Muscle layer of duodenum (tissue), 2 donors: ENCODE results near the gene SHISA9.

Experiments used
- H3K27ac ChIP-seq: one replicate; pipeline ENCODE4 v1.7.0; 2013; ENCODE audit warnings: mild to moderate bottlenecking, low read length
- H3K27me3 ChIP-seq: one replicate; pipeline ENCODE4 v1.7.0; 2013; ENCODE audit warnings: low read depth, mild to moderate bottlenecking, control low read depth, low read length
- H3K36me3 ChIP-seq, 2 donors: one replicate each; pipeline ENCODE4 v1.7.0; 2013; ENCODE audit warnings: low read length in 2 of 2, control low read depth in 1 of 2, mild to moderate bottlenecking in 1 of 2; ENCODE audit not compliant: insufficient read depth in 2 of 2, control insufficient read depth in 1 of 2
- H3K4me1 ChIP-seq, 2 donors: one replicate each; pipeline ENCODE4 v1.7.0; 2013; ENCODE audit warnings: low read length in 2 of 2, mild to moderate bottlenecking in 2 of 2, control low read depth in 1 of 2, moderate library complexity in 1 of 2; ENCODE audit not compliant: insufficient read depth in 2 of 2, control insufficient read depth in 1 of 2
- H3K4me3 ChIP-seq, 2 donors: one replicate each; pipeline ENCODE4 v1.7.0; 2013; ENCODE audit warnings: low read length in 2 of 2, low read depth in 1 of 2, mild to moderate bottlenecking in 1 of 2
- H3K9me3 ChIP-seq, 2 donors: one replicate each; pipeline ENCODE4 v1.7.0; 2013; ENCODE audit warnings: low read length in 2 of 2, control low read depth in 1 of 2, mild to moderate bottlenecking in 1 of 2; ENCODE audit not compliant: control insufficient read depth in 1 of 2
- donor health status: healthy.

The SHISA9 gene

GRCh38 chr16:13123991-13124390 is 222.6 kb downstream of the SHISA9 start:
- Histone ChIP-seq H3K27me3 (no peaks in the 10 kb centered on the region), H3K27ac (no peak overlapping the region), H3K36me3 (no peaks in the 10 kb centered on the region), H3K4me1 (no peaks in the 10 kb centered on the region), H3K4me3 (no peak overlapping the region), H3K9me3 (peaks cover 0 to 4% of the 10 kb centered on the region in 2 donors)

GRCh38 chr16:13127144-13127543 is 225.7 kb downstream of the SHISA9 start:
- Histone ChIP-seq H3K4me1 (no peaks in the 10 kb centered on the region), H3K36me3 (no peaks in the 10 kb centered on the region), H3K4me3 (no peak overlapping the region), H3K9me3 (peaks cover 0 to 4% of the 10 kb centered on the region in 2 donors), H3K27ac (no peak overlapping the region), H3K27me3 (no peaks in the 10 kb centered on the region)

GRCh38 chr16:13130586-13130985 is 229.2 kb downstream of the SHISA9 start:
- Histone ChIP-seq H3K27ac (no peak overlapping the region), H3K27me3 (no peaks in the 10 kb centered on the region), H3K9me3 (peaks cover 0 to 13% of the 10 kb centered on the region in 2 donors), H3K4me1 (no peaks in the 10 kb centered on the region), H3K4me3 (no peak overlapping the region), H3K36me3 (no peaks in the 10 kb centered on the region)

DNA sequence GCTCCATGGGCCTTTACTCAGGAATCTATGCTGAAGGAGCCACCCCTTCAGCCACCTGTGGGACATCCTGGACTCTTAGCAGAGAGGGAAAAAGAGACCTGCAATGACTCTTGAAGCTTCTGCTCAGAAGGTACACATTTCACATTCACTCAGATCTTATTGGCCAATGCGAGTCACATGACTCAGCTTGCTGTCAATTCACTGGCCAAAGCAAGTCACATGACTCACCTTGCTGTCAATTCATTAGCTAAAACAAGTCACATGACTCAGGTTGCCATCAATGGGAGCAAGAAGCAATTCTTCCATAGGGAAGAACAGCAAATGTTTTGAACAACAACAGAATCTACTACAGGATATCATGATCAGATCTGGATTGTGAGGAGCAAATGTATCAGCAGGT is 233.4 kb downstream of the SHISA9 start:
- Histone ChIP-seq H3K9me3 (peaks cover 0 to 9% of the 10 kb centered on the region in 2 donors), H3K4me1 (no peaks in the 10 kb centered on the region), H3K4me3 (no peak overlapping the region)

GRCh38 chr16:13136901-13137300 is 235.5 kb downstream of the SHISA9 start:
- Histone ChIP-seq H3K36me3 (no peaks in the 10 kb centered on the region), H3K27ac (no peak overlapping the region), H3K9me3 (peaks cover 0 to 9% of the 10 kb centered on the region in 2 donors), H3K4me3 (no peak overlapping the region), H3K4me1 (no peaks in the 10 kb centered on the region), H3K27me3 (no peaks in the 10 kb centered on the region)

More for the DNA sequence above, 233.4 kb downstream of the SHISA9 start:
- Histone ChIP-seq H3K36me3 (no peaks in the 10 kb centered on the region), H3K27me3 (no peaks in the 10 kb centered on the region), H3K27ac (no peak overlapping the region)

- H3K27me3 ChIP-seq, result no peaks in the 10 kb centered on the region
- no peak overlapping the region for H3K4me3 ChIP-seq
- H3K9me3 ChIP-seq, result peaks cover 0 to 9% of the 10 kb centered on the region in 2 donors
- H3K27ac ChIP-seq, result no peak overlapping the region
- H3K4me1 ChIP-seq, result no peaks in the 10 kb centered on the region
- no peaks in the 10 kb centered on the region for H3K36me3 ChIP-seq
Observed at GRCh38 chr16:13138528-13138927, 237.1 kb downstream of the SHISA9 start.

GRCh38 chr16:13139661-13140241 is 238.4 kb downstream of the SHISA9 start:
- Histone ChIP-seq H3K27ac (no peak overlapping the region), H3K4me3 (no peak overlapping the region), H3K36me3 (no peaks in the 10 kb centered on the region), H3K27me3 (no peaks in the 10 kb centered on the region), H3K4me1 (no peaks in the 10 kb centered on the region), H3K9me3 (peaks cover 0 to 5% of the 10 kb centered on the region in 2 donors)

DNA sequence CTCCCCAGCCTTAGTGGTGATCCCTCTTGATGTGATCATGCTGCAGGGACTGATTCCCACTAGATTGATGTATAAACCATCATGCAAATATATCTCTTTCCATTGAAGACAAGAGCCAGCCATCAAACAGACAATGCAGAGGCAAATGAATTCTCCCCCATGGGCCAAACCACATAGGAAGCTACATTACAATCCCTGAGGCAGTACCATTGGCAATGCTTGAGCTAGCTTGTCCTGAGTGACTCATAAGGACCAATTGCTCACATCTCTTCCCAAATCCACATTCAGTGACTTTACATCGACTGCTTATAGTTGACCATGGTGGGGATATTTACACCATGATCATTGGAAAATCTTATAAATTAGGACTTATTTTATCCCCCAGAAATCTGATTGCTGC is 242.2 kb downstream of the SHISA9 start:
- H3K4me1 ChIP-seq, result no peaks in the 10 kb centered on the region
- H3K27ac ChIP-seq, result no peak overlapping the region
- no peaks in the 10 kb centered on the region for H3K27me3 ChIP-seq
- H3K4me3 ChIP-seq, result no peak overlapping the region
- H3K9me3 ChIP-seq, result no peaks in the 10 kb centered on the region
- H3K36me3 ChIP-seq, result no peaks in the 10 kb centered on the region

GRCh38 chr16:13146829-13147228 is 245.4 kb downstream of the SHISA9 start:
- H3K27me3 ChIP-seq, result no peaks in the 10 kb centered on the region
- no peak overlapping the region for H3K27ac ChIP-seq
- H3K36me3 ChIP-seq, result no peaks in the 10 kb centered on the region
- no peak overlapping the region for H3K4me3 ChIP-seq
- no peaks in the 10 kb centered on the region for H3K9me3 ChIP-seq
- no peaks in the 10 kb centered on the region for H3K4me1 ChIP-seq

DNA sequence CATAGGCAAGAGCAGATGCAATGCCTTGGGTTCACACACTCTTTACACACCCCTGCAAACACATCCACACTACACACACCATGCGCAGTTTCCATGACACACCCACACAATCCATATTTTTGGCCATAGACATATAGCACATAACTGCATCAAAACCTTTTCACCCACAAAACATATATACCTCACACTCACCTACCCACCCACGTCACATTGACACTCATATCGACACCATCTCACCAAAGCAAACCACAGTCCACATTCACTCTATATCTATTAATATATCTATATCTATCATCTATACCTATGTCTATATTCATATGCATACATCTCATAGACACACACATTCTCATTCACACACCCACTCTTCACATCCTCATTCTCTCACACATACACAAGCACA is 246.9 kb downstream of the SHISA9 start:
- Histone ChIP-seq H3K4me1 (no peaks in the 10 kb centered on the region), H3K36me3 (no peaks in the 10 kb centered on the region), H3K9me3 (no peaks in the 10 kb centered on the region), H3K27me3 (no peaks in the 10 kb centered on the region), H3K4me3 (no peak overlapping the region), H3K27ac (no peak overlapping the region)

GRCh38 chr16:13148836-13149235 is 247.4 kb downstream of the SHISA9 start:
- H3K27ac ChIP-seq, result no peak overlapping the region
- no peak overlapping the region for H3K4me3 ChIP-seq
- H3K36me3 ChIP-seq, result no peaks in the 10 kb centered on the region
- H3K4me1 ChIP-seq, result no peaks in the 10 kb centered on the region
- no peaks in the 10 kb centered on the region for H3K27me3 ChIP-seq
- H3K9me3 ChIP-seq, result no peaks in the 10 kb centered on the region

GRCh38 chr16:13150181-13150885 is 248.9 kb downstream of the SHISA9 start:
- Histone ChIP-seq H3K27me3 (no peaks in the 10 kb centered on the region), H3K27ac (no peak overlapping the region), H3K4me3 (no peak overlapping the region), H3K36me3 (no peaks in the 10 kb centered on the region), H3K9me3 (no peaks in the 10 kb centered on the region), H3K4me1 (no peaks in the 10 kb centered on the region)
